ENCODE measurements around the gene FKBP15.

DNA sequence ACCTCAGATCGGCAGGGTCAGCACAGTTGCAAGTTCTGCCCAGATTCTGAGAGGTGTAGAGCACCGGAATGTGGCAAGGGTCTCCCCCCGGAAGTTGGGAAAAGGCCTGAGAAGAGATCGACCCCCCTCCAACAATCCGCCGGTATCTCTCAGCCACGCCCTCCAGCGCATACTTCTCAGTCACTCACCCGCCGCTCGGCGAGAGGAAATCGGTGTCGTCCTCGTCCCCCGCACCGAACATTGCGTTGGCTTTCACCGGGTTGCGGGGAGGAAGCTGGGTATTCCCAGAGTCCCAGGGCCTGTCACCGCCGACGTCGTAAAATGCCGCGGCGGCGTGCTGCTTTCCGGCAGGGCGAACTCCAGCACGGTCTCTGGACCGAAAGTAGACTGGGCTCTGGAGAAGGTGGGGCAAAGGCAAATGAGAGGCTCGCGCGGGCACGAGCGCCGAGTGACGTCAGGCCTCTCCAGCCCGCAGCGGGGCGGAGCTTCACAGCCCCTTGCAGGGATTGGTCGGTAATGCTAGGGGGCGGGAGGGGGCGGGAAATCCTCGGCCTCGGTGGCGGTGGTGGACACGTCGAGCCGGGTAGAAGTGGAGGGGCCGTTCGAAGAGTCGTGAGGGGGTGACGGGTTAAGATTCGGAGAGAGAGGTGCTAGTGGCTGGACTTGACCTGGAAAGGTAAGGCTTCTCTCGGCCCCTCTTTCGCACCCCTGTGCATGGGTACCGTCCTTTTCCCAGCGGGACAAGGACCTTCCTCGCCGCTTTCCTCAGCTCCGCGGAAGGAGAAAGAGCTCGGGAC is at the start of gene FKBP15, which contains the start of gene SLC31A1:
- no peak for TF ChIP-seq EZH2 (IDR thresholded peaks at IDR 0.05; ENCODE audit: borderline replicate concordance, low read depth, low read length, severe bottlenecking)
- TF ChIP-seq, protein P1, sequence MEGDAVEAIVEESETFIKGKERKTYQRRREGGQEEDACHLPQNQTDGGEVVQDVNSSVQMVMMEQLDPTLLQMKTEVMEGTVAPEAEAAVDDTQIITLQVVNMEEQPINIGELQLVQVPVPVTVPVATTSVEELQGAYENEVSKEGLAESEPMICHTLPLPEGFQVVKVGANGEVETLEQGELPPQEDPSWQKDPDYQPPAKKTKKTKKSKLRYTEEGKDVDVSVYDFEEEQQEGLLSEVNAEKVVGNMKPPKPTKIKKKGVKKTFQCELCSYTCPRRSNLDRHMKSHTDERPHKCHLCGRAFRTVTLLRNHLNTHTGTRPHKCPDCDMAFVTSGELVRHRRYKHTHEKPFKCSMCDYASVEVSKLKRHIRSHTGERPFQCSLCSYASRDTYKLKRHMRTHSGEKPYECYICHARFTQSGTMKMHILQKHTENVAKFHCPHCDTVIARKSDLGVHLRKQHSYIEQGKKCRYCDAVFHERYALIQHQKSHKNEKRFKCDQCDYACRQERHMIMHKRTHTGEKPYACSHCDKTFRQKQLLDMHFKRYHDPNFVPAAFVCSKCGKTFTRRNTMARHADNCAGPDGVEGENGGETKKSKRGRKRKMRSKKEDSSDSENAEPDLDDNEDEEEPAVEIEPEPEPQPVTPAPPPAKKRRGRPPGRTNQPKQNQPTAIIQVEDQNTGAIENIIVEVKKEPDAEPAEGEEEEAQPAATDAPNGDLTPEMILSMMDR (IDR thresholded peaks at IDR 0.05; ENCODE audit: borderline replicate concordance, extremely low read depth, low read length, poor library complexity, severe bottlenecking), result no peak

Measured in DND-41 (cell line).